ENCODE data around the gene NOSIP.

Gene NOSIP

DNA sequence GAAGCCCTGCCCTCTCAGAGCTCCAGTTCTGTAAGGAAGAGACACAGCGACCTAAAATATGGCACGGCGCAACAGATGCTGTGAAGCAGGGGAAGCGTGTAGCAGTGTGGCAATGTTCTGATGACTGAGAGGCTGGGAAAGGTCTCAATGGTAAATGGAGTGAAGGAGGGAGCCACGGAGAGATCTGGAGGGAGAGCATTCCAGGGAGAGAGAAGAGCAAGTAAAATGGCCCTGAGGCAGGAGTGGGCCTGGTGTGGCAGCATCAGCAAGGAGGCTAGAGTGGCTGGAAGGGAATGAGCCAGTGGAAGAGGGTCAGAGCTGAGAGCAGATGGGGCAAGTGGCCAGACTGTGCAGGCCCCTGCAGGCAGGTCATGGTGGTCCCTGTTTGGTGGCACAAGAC, 36.2 kb downstream of the NOSIP start:
- H3F3A ChIP-seq (ENCODE audit: insufficient read depth, low read length): no peaks in the 10 kb centered on the region
- no peak overlapping the region for H2AFZ ChIP-seq (ENCODE audit: low read length)
- H3K4me2 ChIP-seq (ENCODE audit: low read length): no peak overlapping the region
- no peak for TF ChIP-seq EZH2 (IDR thresholded peaks at IDR 0.05; ENCODE audit: borderline replicate concordance, low read length)
- TF ChIP-seq, protein P1, sequence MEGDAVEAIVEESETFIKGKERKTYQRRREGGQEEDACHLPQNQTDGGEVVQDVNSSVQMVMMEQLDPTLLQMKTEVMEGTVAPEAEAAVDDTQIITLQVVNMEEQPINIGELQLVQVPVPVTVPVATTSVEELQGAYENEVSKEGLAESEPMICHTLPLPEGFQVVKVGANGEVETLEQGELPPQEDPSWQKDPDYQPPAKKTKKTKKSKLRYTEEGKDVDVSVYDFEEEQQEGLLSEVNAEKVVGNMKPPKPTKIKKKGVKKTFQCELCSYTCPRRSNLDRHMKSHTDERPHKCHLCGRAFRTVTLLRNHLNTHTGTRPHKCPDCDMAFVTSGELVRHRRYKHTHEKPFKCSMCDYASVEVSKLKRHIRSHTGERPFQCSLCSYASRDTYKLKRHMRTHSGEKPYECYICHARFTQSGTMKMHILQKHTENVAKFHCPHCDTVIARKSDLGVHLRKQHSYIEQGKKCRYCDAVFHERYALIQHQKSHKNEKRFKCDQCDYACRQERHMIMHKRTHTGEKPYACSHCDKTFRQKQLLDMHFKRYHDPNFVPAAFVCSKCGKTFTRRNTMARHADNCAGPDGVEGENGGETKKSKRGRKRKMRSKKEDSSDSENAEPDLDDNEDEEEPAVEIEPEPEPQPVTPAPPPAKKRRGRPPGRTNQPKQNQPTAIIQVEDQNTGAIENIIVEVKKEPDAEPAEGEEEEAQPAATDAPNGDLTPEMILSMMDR (IDR thresholded peaks at IDR 0.05; ENCODE audit: low read length): no peak
- H3K9me3 ChIP-seq (ENCODE audit: low read length): no peaks in the 10 kb centered on the region
- H3K4me1 ChIP-seq (ENCODE audit: insufficient read depth, low read length, severe bottlenecking): no peaks in the 10 kb centered on the region
- H3K27me3 ChIP-seq (ENCODE audit: insufficient read depth, low read length): no peaks in the 10 kb centered on the region
- no peaks in the 10 kb centered on the region for H4K20me1 ChIP-seq (ENCODE audit: insufficient read depth, low read length)
- H3K79me2 ChIP-seq (ENCODE audit: insufficient read depth, low read length): no peaks in the 10 kb centered on the region
- no peak overlapping the region for H3K9ac ChIP-seq (ENCODE audit: low read length)
- no peak overlapping the region for H3K27ac ChIP-seq (ENCODE audit: low read depth, low read length, poor library complexity, severe bottlenecking)
- no peaks in the 10 kb centered on the region for H3K9me2 ChIP-seq (ENCODE audit: low read depth, low read length)
- H3K36me3 ChIP-seq (ENCODE audit: insufficient read depth, low read length): no peaks in the 10 kb centered on the region
- H3K4me3 ChIP-seq (ENCODE audit: low read depth, low read length, poor library complexity, severe bottlenecking): no peak overlapping the region

- H4K20me1 ChIP-seq (ENCODE audit: insufficient read depth, low read length): no peaks in the 10 kb centered on the region
- no peak overlapping the region for H3K9ac ChIP-seq (ENCODE audit: low read length)
- H3K4me1 ChIP-seq (ENCODE audit: insufficient read depth, low read length, severe bottlenecking): peaks cover under 1% of the 10 kb centered on the region
- H3K79me2 ChIP-seq (ENCODE audit: insufficient read depth, low read length): no peaks in the 10 kb centered on the region
- no peak overlapping the region for H3K4me2 ChIP-seq (ENCODE audit: low read length)
- no peaks in the 10 kb centered on the region for H3F3A ChIP-seq (ENCODE audit: insufficient read depth, low read length)
- H3K27me3 ChIP-seq (ENCODE audit: insufficient read depth, low read length): no peaks in the 10 kb centered on the region
- no peak overlapping the region for H3K4me3 ChIP-seq (ENCODE audit: low read depth, low read length, poor library complexity, severe bottlenecking)
- TF ChIP-seq, protein P1 (IDR thresholded peaks at IDR 0.05; ENCODE audit: low read length): no peak
- TF ChIP-seq EZH2 (IDR thresholded peaks at IDR 0.05; ENCODE audit: borderline replicate concordance, low read length): no peak
- H3K27ac ChIP-seq (ENCODE audit: low read depth, low read length, poor library complexity, severe bottlenecking): no peak overlapping the region
- H3K36me3 ChIP-seq (ENCODE audit: insufficient read depth, low read length): no peaks in the 10 kb centered on the region
- no peak overlapping the region for H2AFZ ChIP-seq (ENCODE audit: low read length)
- H3K9me3 ChIP-seq (ENCODE audit: low read length): no peaks in the 10 kb centered on the region
- H3K9me2 ChIP-seq (ENCODE audit: low read depth, low read length): no peaks in the 10 kb centered on the region
Measured at GRCh38 chr19:49543032-49543431, 37.3 kb downstream of the NOSIP start.

DNA sequence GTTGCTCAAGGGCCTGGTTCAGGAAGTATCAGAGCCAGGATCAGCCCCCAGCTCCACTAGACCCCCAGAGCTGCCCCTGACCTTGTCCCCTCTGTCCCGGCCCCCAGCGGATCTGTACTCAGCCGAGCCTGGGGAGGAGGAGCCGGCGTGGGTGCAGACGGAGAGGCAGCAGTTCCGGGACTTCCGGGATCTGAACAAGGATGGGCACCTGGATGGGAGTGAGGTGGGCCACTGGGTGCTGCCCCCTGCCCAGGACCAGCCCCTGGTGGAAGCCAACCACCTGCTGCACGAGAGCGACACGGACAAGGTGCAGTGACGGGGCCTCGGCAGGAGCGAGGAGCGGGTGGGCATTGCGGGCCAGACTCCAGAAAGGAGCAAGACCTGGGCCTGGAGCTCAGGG, 37.9 kb downstream of the NOSIP start:
- Histone ChIP-seq H4K20me1 (ENCODE audit: insufficient read depth, low read length) (no peaks in the 10 kb centered on the region), H3K9me3 (ENCODE audit: low read length) (no peaks in the 10 kb centered on the region), H3K4me1 (ENCODE audit: insufficient read depth, low read length, severe bottlenecking) (peaks cover 6% of the 10 kb centered on the region), H3K4me2 (ENCODE audit: low read length) (no peak overlapping the region), H3K27ac (ENCODE audit: low read depth, low read length, poor library complexity, severe bottlenecking) (no peak overlapping the region), H3F3A (ENCODE audit: insufficient read depth, low read length) (no peaks in the 10 kb centered on the region), H2AFZ (ENCODE audit: low read length) (no peak overlapping the region), H3K9me2 (ENCODE audit: low read depth, low read length) (no peaks in the 10 kb centered on the region), H3K36me3 (ENCODE audit: insufficient read depth, low read length) (no peaks in the 10 kb centered on the region), H3K79me2 (ENCODE audit: insufficient read depth, low read length) (no peaks in the 10 kb centered on the region), H3K4me3 (ENCODE audit: low read depth, low read length, poor library complexity, severe bottlenecking) (no peak overlapping the region), H3K9ac (ENCODE audit: low read length) (no peak overlapping the region), H3K27me3 (ENCODE audit: insufficient read depth, low read length) (no peaks in the 10 kb centered on the region)
- TF ChIP-seq EZH2 (IDR thresholded peaks at IDR 0.05; ENCODE audit: borderline replicate concordance, low read length): no peak

DNA sequence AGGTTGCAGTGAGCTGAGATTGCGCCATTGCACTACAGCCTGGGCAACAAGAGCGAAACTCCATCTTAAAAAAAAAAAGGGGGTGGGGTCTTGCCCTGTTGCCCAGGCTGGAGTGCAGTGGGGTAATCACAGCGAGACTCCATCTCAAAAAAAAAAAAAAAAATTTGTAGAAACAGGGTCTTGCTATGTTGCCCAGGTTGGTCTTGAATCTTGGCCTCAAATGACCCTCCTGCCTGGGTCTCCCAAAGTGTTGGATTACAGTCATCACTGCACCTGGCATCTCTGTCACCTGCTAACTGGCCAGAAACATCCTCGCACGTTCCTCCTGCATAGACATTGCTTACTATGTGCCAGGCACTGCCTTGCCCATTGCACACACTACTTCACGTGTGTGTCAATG, 38.4 kb downstream of the NOSIP start:
- Histone ChIP-seq H3K9me3 (ENCODE audit: low read length) (no peaks in the 10 kb centered on the region), H2AFZ (ENCODE audit: low read length) (no peak overlapping the region), H3K9ac (ENCODE audit: low read length) (no peak overlapping the region), H4K20me1 (ENCODE audit: insufficient read depth, low read length) (no peaks in the 10 kb centered on the region), H3K27me3 (ENCODE audit: insufficient read depth, low read length) (no peaks in the 10 kb centered on the region), H3K79me2 (ENCODE audit: insufficient read depth, low read length) (no peaks in the 10 kb centered on the region), H3K4me1 (ENCODE audit: insufficient read depth, low read length, severe bottlenecking) (peaks cover 9% of the 10 kb centered on the region), H3K36me3 (ENCODE audit: insufficient read depth, low read length) (no peaks in the 10 kb centered on the region), H3F3A (ENCODE audit: insufficient read depth, low read length) (no peaks in the 10 kb centered on the region), H3K27ac (ENCODE audit: low read depth, low read length, poor library complexity, severe bottlenecking) (no peak overlapping the region), H3K9me2 (ENCODE audit: low read depth, low read length) (no peaks in the 10 kb centered on the region), H3K4me3 (ENCODE audit: low read depth, low read length, poor library complexity, severe bottlenecking) (no peak overlapping the region), H3K4me2 (ENCODE audit: low read length) (no peak overlapping the region)
- TF ChIP-seq, protein P1 (IDR thresholded peaks at IDR 0.05; ENCODE audit: low read length): no peak
- TF ChIP-seq EZH2 (IDR thresholded peaks at IDR 0.05; ENCODE audit: borderline replicate concordance, low read length): no peak

Data from OCI-LY1 (cell line).